BJ (cell line): ENCODE measurements around the gene TULP3. TPM values are rescaled to one million over a fixed set of nuclear protein-coding genes. Genes with fewer than 3 reads are reported as not detected.

Experiments used
- CTCF ChIA-PET: fragments of 350-600 bp; formaldehyde crosslinking; extraction: SDS; loops from one replicate; lab custom pipeline; 2021; ENCODE audit warnings: antibody characterized with exemption, inconsistent platforms; lab: Yijun Ruan, JAX
- POLR2A ChIA-PET: fragments of 300-600 bp; sonication (Branson Sonifier 250); formaldehyde crosslinking; extraction: SDS; loops from one replicate; lab custom pipeline; 2021; ENCODE audit warnings: antibody characterized with exemption; lab: Charles Lee
- DNase-seq: peaks from one replicate; pipeline ENCODE4 v3.0.0-alpha.2; 2011; ENCODE audit warnings: low read depth
- H3K27me3 ChIP-seq: 2 replicates; pipeline ENCODE4 v1.6.0; 2011; ENCODE audit warnings: low read length; ENCODE audit not compliant: control insufficient read depth, insufficient read depth
- H3K36me3 ChIP-seq: 2 replicates; pipeline ENCODE4 v1.5.1; 2011; ENCODE audit warnings: low read length; ENCODE audit not compliant: control insufficient read depth, insufficient read depth
- H3K4me3 ChIP-seq: 2 replicates; pipeline ENCODE4 v1.5.1; 2011; ENCODE audit warnings: low read depth, mild to moderate bottlenecking, control low read depth, low read length
- CTCF ChIP-seq: IDR thresholded peaks from 2 replicates; pipeline ENCODE4 v1.5.1; 2011; ENCODE audit warnings: low read depth, mild to moderate bottlenecking, control low read depth, inconsistent platforms, low read length, moderate library complexity; ENCODE audit not compliant: insufficient read depth
- polyA plus RNA-seq: library from polyadenylated mRNA; depleted of rRNA; stranded (reverse); fragments of >200 nt; gene quantifications from 2 replicates; pipeline ENCODE4 v1.2.3, GENCODE V29; 2011

TULP3 gene
- polyA plus RNA-seq, 1 experiment: 43.7 TPM

- CTCF ChIA-PET: no interaction called here
- DNase-seq: no peak
- Histone ChIP-seq H3K4me3 (no peak overlapping the region), H3K27me3 (no peaks in the 10 kb centered on the region), H3K36me3 (peaks cover 1% of the 10 kb centered on the region; the same call in 1 of the 2 replicates)
- POLR2A ChIA-PET: no interaction called here
- no peak for TF ChIP-seq CTCF
Measured at GRCh38 chr12:2963154-2963759, 72.6 kb downstream of the TULP3 start.

- TF ChIP-seq CTCF: no peak
- Histone ChIP-seq H3K27me3 (no peaks in the 10 kb centered on the region), H3K4me3 (no peak overlapping the region), H3K36me3 (peaks cover 1% of the 10 kb centered on the region; the same call in 1 of the 2 replicates)
- no peak for DNase-seq
- ChIA-PET POLR2A (no interaction called here), CTCF (no interaction called here)
Measured at GRCh38 chr12:2963760-2964292, 73.1 kb downstream of the TULP3 start.

- ChIA-PET POLR2A (no interaction called here), CTCF (interaction anchor here (1.0 to 1.5 kb wide), 2 partner anchors 66 to 82 kb away, joined by 3 to 4 read pairs; no protein-coding TSS in a partner anchor)
- TF ChIP-seq CTCF: no peak
- no peak for DNase-seq
- Histone ChIP-seq H3K27me3 (no peaks in the 10 kb centered on the region), H3K4me3 (no peak overlapping the region), H3K36me3 (peaks cover 3% of the 10 kb centered on the region)
Measured at GRCh38 chr12:2967651-2968050, 77.0 kb downstream of the TULP3 start.

- POLR2A ChIA-PET: no interaction called here
- no peak for TF ChIP-seq CTCF
- no peak for DNase-seq
- H3K36me3 ChIP-seq: peaks cover 4% of the 10 kb centered on the region
- H3K27me3 ChIP-seq: no peaks in the 10 kb centered on the region
- no peak overlapping the region for H3K4me3 ChIP-seq
- CTCF ChIA-PET: interaction anchor here (1.1 kb wide), 1 partner anchor 63 kb away, joined by 3 read pairs; no protein-coding TSS in a partner anchor
Measured at GRCh38 chr12:2970744-2971143, 80.1 kb downstream of the TULP3 start.

- Histone ChIP-seq H3K27me3 (no peaks in the 10 kb centered on the region), H3K4me3 (no peak overlapping the region), H3K36me3 (peaks cover 3% of the 10 kb centered on the region; the same call in 1 of the 2 replicates)
- ChIA-PET POLR2A (interaction anchor here (0.6 kb wide), 1 partner anchor 101 kb away, joined by 7 read pairs; no protein-coding TSS in a partner anchor), CTCF (interaction anchor here (0.7 to 1.1 kb wide), 2 partner anchors 8 to 60 kb away, joined by 3 to 4 read pairs; no protein-coding TSS in a partner anchor)
- no peak for DNase-seq
- no peak for TF ChIP-seq CTCF
Measured at GRCh38 chr12:2973566-2973965, 82.9 kb downstream of the TULP3 start.
